HCT116 (cell line): ENCODE data around the gene GNAS. TPM values are rescaled to one million over a fixed set of nuclear protein-coding genes. Genes with fewer than 3 reads are reported as not detected.

ENCODE experiments used
- ATAC-seq: fragments of 200-7000 bp; cut with Tn5 transposase; 2 replicates; pipeline ENCODE4 v1.9.1; 2020; ENCODE audit warnings: mild to moderate bottlenecking, moderate library complexity
- BruUV-seq: library from RNA; stranded (reverse); fragments of 400-500 nt; replicated peaks from 2 replicates; lab custom pipeline; 2021; lab: Mats Ljungman, UMichigan
- CTCF ChIA-PET: fragments of 300-600 bp; sonication (Branson Sonifier 250); formaldehyde crosslinking; loops from one replicate; lab custom pipeline; 2021; ENCODE audit warnings: antibody characterized with exemption; lab: Charles Lee
- POLR2A ChIA-PET: fragments of 300-600, 350-600 bp; sonication (Branson Sonifier 250); formaldehyde crosslinking; loops from one replicate; lab custom pipeline; 2021; ENCODE audit warnings: antibody characterized with exemption; lab: Charles Lee
- RAD21 ChIA-PET, 2 experiments: fragments of 300-600 bp; sonication (Branson Sonifier 250); formaldehyde crosslinking; loops; one replicate each; lab custom pipeline; 2023; ENCODE audit warnings: low total read pairs in 2 of 2; ENCODE audit not compliant: uncharacterized antibody in 2 of 2, unreplicated experiment in 2 of 2, low non-redundant PET in 1 of 2; lab: Charles Lee
- DNase-seq: peaks from one replicate; pipeline ENCODE4 v3.0.0-alpha.2; 2010; ENCODE audit warnings: low read depth, low spot score
- H2AFZ ChIP-seq: fragments of 200-600 bp; shearing (Covaris generic), sonication (generic); 2 replicates; pipeline ENCODE4 v1.6.1; 2017; ENCODE audit warnings: low read depth, mixed run types, mixed read lengths, antibody characterized with exemption, low read length; ENCODE audit not compliant: poor library complexity, severe bottlenecking
- H3K27ac ChIP-seq: 2 replicates; pipeline ENCODE4 v1.5.1; 2012; ENCODE audit warnings: low read depth, low read length
- H3K27me3 ChIP-seq: fragments of 200-600 bp; sonication (generic); 2 replicates; pipeline ENCODE4 v1.6.1; 2016; ENCODE audit warnings: mixed run types, low read length, mixed read lengths; ENCODE audit not compliant: insufficient read depth
- H3K36me3 ChIP-seq, 2 experiments: fragments of 200-500 bp in 1 of 2; fragments of 200-600 bp in 1 of 2; sonication (Bioruptor generic) in 1 of 2; sonication (generic) in 1 of 2; 2 replicates each; pipeline versions ENCODE4 v1.5.1 to v1.6.1; 2014 to 2016; ENCODE audit warnings: low read length in 2 of 2, inconsistent platforms in 1 of 2, mixed read lengths in 1 of 2, mixed run types in 1 of 2; ENCODE audit not compliant: insufficient read depth in 2 of 2, control insufficient read depth in 1 of 2
- H3K4me1 ChIP-seq, 2 experiments: fragments of 200-600 bp in 1 of 2; sonication (generic) in 1 of 2; 2 replicates each; pipeline versions ENCODE4 v1.5.1 to v1.6.1; 2012 to 2017; ENCODE audit warnings: low read length in 2 of 2, inconsistent platforms in 1 of 2, mild to moderate bottlenecking in 1 of 2, mixed read lengths in 1 of 2, mixed run types in 1 of 2, moderate library complexity in 1 of 2; ENCODE audit not compliant: insufficient read depth in 2 of 2, control insufficient read depth in 1 of 2
- H3K4me2 ChIP-seq: fragments of 200-600 bp; sonication (generic); 2 replicates; pipeline ENCODE4 v1.6.1; 2017; ENCODE audit warnings: mixed run types, low read length, mixed read lengths
- H3K4me3 ChIP-seq, 2 experiments: fragments of 200-600 bp in 1 of 2; sonication (generic) in 1 of 2; replicated peaks in 1 of 2; 2 replicates each; pipeline ENCODE4 v1.5.1; 2011 to 2016; ENCODE audit warnings: low read length in 2 of 2, control low read depth in 1 of 2, low read depth in 1 of 2, mild to moderate bottlenecking in 1 of 2, mixed read lengths in 1 of 2, mixed run types in 1 of 2
- H3K79me2 ChIP-seq: fragments of 200-600 bp; sonication (generic); 2 replicates; pipeline ENCODE4 v1.6.1; 2017; ENCODE audit warnings: mild to moderate bottlenecking, mixed run types, low read length, moderate library complexity, mixed read lengths; ENCODE audit not compliant: insufficient read depth
- H3K9ac ChIP-seq: fragments of 200-600 bp; sonication (generic); 2 replicates; pipeline ENCODE4 v1.6.1; 2016; ENCODE audit warnings: low read length, mixed read lengths
- H3K9me2 ChIP-seq: fragments of 200-600 bp; sonication (generic), shearing (Covaris generic); 2 replicates; pipeline ENCODE4 v1.6.1; 2017; ENCODE audit warnings: mixed run types, mild to moderate bottlenecking, moderate library complexity; ENCODE audit not compliant: insufficient read depth
- H3K9me3 ChIP-seq, 2 experiments: fragments of 200-500 bp in 1 of 2; fragments of 200-600 bp in 1 of 2; sonication (Bioruptor generic) in 1 of 2; sonication (generic) in 1 of 2; 2 replicates each; pipeline ENCODE4 v1.6.1; 2014 to 2017; ENCODE audit warnings: low read length in 2 of 2, mixed read lengths in 2 of 2, inconsistent platforms in 1 of 2, low read depth in 1 of 2, mild to moderate bottlenecking in 1 of 2, mixed run types in 1 of 2, moderate library complexity in 1 of 2; ENCODE audit not compliant: control insufficient read depth in 1 of 2, insufficient read depth in 1 of 2
- H4K20me1 ChIP-seq: fragments of 200-600 bp; sonication (generic), shearing (Covaris generic); 2 replicates; pipeline ENCODE4 v1.6.1; 2017; ENCODE audit warnings: mixed run types, mild to moderate bottlenecking, moderate library complexity; ENCODE audit not compliant: insufficient read depth
- CEBPB ChIP-seq: IDR thresholded peaks from 2 replicates; pipeline ENCODE4 v1.6.1; 2012; ENCODE audit warnings: low read depth
- ELF1 ChIP-seq: IDR thresholded peaks from 2 replicates; pipeline ENCODE4 v1.6.1; 2012; ENCODE audit warnings: low read depth, borderline replicate concordance
- EZH2 ChIP-seq: fragments of 200-600 bp; sonication (generic); IDR thresholded peaks from 2 replicates; pipeline ENCODE4 v1.6.1; 2017; ENCODE audit warnings: antibody characterized with exemption, mixed run types
- EZH2phosphoT487 ChIP-seq: fragments of 200-600 bp; IDR thresholded peaks from 2 replicates; pipeline ENCODE4 v1.6.1; 2018; ENCODE audit warnings: antibody characterized with exemption, borderline replicate concordance
- FOSL1 ChIP-seq: IDR thresholded peaks from 2 replicates; pipeline ENCODE4 v1.6.1; 2012; ENCODE audit warnings: low read depth
- JUND ChIP-seq: IDR thresholded peaks from 2 replicates; pipeline ENCODE4 v1.6.1; 2012
- POLR2A ChIP-seq: IDR thresholded peaks from 2 replicates; pipeline ENCODE4 v1.7.0; 2011; ENCODE audit warnings: borderline replicate concordance; ENCODE audit not compliant: insufficient read depth, insufficient read length; ENCODE audit errors: extremely low read depth
- POLR2AphosphoS5 ChIP-seq: IDR thresholded peaks from 2 replicates; pipeline ENCODE4 v1.6.1; 2011; ENCODE audit warnings: mild to moderate bottlenecking, low read depth, low read length, moderate library complexity
- SIN3A ChIP-seq: IDR thresholded peaks from 2 replicates; pipeline ENCODE4 v1.6.1; 2012; ENCODE audit warnings: low read depth
- SP1 ChIP-seq: IDR thresholded peaks from 2 replicates; pipeline ENCODE4 v1.6.1; 2012; ENCODE audit warnings: low read depth
- SRF ChIP-seq: IDR thresholded peaks from 2 replicates; pipeline ENCODE4 v1.6.1; 2012; ENCODE audit warnings: low read depth
- TCF7L2 ChIP-seq: IDR thresholded peaks from 2 replicates; pipeline ENCODE4 v1.7.0; 2011; ENCODE audit warnings: borderline replicate concordance, inconsistent platforms; ENCODE audit not compliant: insufficient read depth, insufficient read length; ENCODE audit errors: extremely low read depth
- YY1 ChIP-seq: IDR thresholded peaks from 2 replicates; pipeline ENCODE4 v1.6.1; 2011; ENCODE audit warnings: low read length, low read depth, moderate library complexity, mild to moderate bottlenecking; ENCODE audit not compliant: insufficient replicate concordance; ENCODE audit errors: extremely low read depth
- ZFX ChIP-seq: fragments of 450-650 bp; IDR thresholded peaks from 2 replicates; pipeline ENCODE4 v1.6.1; 2017
- ZNF274 ChIP-seq: fragments of 200-500 bp; sonication (Bioruptor generic); IDR thresholded peaks from 2 replicates; pipeline ENCODE4 v1.6.1; 2014; ENCODE audit warnings: mild to moderate bottlenecking, low read depth, low read length, inconsistent platforms
- intact Hi-C: fragments of 100-400 bp; cut with micrococcal nuclease; formaldehyde crosslinking; loops from 2 replicates; pipeline ENCODE4 v1.10.0; 2022
- total RNA-seq: library from RNA; stranded (reverse); gene quantifications from one replicate; pipeline ENCODE4 v1.2.1, GENCODE V29; 2021; ENCODE audit not compliant: unreplicated experiment
- TF ChIP-seq, protein P1 (sequence below), 3 experiments: fragments of 200-600 bp in 1 of 3; sonication (generic) in 1 of 3; IDR thresholded peaks in 2 of 3; conservative IDR thresholded peaks in 1 of 3; 2 replicates each; pipeline ENCODE4 v1.5.1; 2012 to 2017; ENCODE audit warnings: low read depth in 2 of 3, low read length in 2 of 3, antibody characterized with exemption in 1 of 3, borderline replicate concordance in 1 of 3, control low read depth in 1 of 3, mild to moderate bottlenecking in 1 of 3, mixed read lengths in 1 of 3, mixed run types in 1 of 3, moderate library complexity in 1 of 3; ENCODE audit not compliant: insufficient read depth in 1 of 3
- TF ChIP-seq, protein P2 (sequence below): IDR thresholded peaks from 2 replicates; pipeline ENCODE4 v1.6.1; 2012
- TF ChIP-seq, protein P3 (sequence below): IDR thresholded peaks from 2 replicates; pipeline ENCODE4 v1.6.1; 2012; ENCODE audit warnings: low read depth
- TF ChIP-seq, protein P4 (sequence below): IDR thresholded peaks from 2 replicates; pipeline ENCODE4 v1.6.1; 2012

Gene GNAS
- total RNA-seq, 1 experiment from 2014 or later, result 699 TPM

DNA sequence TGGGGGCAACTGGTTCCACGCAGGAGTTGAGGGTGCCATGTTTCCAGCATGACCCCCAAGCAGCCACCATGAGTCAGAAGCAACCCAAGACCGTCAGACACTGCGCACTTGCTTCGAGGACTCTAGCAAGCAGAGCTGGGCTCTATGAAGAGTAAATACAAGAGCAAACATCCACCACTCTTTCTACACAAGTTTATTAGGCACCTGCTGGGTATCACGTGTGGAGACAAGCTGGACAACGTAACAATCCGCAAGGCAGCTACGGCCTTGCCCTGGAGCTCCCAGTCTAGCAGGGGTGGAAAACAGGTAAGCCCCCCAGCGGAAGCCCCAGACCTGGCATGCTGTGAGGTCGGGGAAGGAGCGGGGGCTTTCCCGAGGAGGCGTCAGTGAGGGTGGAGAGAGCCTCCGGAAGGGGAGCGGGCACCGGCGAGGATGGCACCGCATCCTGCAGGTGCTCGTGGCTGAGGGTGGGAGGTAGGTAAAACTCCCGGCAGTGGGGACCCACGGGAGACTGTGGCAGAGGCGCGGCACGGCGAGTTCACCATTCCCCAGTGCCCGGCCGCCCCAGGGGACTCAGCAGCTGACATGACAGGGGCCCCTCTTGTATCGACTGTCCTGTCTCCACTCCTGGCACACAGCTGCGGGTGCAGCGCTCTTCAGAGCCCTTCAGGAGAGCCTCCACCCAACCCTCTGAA is 35.4 kb upstream of the GNAS start:
- no peak for DNase-seq
- Histone ChIP-seq H3K27ac (no peak overlapping the region), H2AFZ (no peak overlapping the region), H3K9me2 (no peaks in the 10 kb centered on the region), H3K27me3 (no peaks in the 10 kb centered on the region), H3K9me3 (no peaks in the 10 kb centered on the region), H3K79me2 (no peaks in the 10 kb centered on the region), H3K9ac (no peak overlapping the region), H3K4me3 (no peak overlapping the region), H3K4me2 (no peak overlapping the region), H3K36me3 (no peaks in the 10 kb centered on the region), H4K20me1 (no peaks in the 10 kb centered on the region), H3K4me1 (no peaks in the 10 kb centered on the region)
- RAD21 ChIA-PET, result no interaction called here
- BruUV-seq, result no TSS peak
- CTCF ChIA-PET, result no interaction called here
- POLR2A ChIA-PET, result no interaction called here
- ATAC-seq, result no peak
- TF ChIP-seq FOSL1 (no peak), ZFX (no peak), ZNF274 (no peak), ELF1 (no peak), SIN3A (no peak), CEBPB (no peak), POLR2A (no peak), EZH2phosphoT487 (no peak), YY1 (no peak), POLR2AphosphoS5 (no peak), EZH2 (no peak), SP1 (no peak), SRF (no peak), TCF7L2 (no peak), JUND (no peak)
- TF ChIP-seq, protein P1, sequence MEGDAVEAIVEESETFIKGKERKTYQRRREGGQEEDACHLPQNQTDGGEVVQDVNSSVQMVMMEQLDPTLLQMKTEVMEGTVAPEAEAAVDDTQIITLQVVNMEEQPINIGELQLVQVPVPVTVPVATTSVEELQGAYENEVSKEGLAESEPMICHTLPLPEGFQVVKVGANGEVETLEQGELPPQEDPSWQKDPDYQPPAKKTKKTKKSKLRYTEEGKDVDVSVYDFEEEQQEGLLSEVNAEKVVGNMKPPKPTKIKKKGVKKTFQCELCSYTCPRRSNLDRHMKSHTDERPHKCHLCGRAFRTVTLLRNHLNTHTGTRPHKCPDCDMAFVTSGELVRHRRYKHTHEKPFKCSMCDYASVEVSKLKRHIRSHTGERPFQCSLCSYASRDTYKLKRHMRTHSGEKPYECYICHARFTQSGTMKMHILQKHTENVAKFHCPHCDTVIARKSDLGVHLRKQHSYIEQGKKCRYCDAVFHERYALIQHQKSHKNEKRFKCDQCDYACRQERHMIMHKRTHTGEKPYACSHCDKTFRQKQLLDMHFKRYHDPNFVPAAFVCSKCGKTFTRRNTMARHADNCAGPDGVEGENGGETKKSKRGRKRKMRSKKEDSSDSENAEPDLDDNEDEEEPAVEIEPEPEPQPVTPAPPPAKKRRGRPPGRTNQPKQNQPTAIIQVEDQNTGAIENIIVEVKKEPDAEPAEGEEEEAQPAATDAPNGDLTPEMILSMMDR (IDR thresholded peaks at IDR 0.05 in 2 of 3, conservative IDR thresholded peaks at IDR 0.05 in 1 of 3; ENCODE audit: borderline replicate concordance in 1 of 3, insufficient read depth in 1 of 3, low read depth in 2 of 3, low read length in 2 of 3), result no peak
- TF ChIP-seq, protein P2, sequence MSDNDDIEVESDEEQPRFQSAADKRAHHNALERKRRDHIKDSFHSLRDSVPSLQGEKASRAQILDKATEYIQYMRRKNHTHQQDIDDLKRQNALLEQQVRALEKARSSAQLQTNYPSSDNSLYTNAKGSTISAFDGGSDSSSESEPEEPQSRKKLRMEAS, result no peak
- TF ChIP-seq, protein P3, sequence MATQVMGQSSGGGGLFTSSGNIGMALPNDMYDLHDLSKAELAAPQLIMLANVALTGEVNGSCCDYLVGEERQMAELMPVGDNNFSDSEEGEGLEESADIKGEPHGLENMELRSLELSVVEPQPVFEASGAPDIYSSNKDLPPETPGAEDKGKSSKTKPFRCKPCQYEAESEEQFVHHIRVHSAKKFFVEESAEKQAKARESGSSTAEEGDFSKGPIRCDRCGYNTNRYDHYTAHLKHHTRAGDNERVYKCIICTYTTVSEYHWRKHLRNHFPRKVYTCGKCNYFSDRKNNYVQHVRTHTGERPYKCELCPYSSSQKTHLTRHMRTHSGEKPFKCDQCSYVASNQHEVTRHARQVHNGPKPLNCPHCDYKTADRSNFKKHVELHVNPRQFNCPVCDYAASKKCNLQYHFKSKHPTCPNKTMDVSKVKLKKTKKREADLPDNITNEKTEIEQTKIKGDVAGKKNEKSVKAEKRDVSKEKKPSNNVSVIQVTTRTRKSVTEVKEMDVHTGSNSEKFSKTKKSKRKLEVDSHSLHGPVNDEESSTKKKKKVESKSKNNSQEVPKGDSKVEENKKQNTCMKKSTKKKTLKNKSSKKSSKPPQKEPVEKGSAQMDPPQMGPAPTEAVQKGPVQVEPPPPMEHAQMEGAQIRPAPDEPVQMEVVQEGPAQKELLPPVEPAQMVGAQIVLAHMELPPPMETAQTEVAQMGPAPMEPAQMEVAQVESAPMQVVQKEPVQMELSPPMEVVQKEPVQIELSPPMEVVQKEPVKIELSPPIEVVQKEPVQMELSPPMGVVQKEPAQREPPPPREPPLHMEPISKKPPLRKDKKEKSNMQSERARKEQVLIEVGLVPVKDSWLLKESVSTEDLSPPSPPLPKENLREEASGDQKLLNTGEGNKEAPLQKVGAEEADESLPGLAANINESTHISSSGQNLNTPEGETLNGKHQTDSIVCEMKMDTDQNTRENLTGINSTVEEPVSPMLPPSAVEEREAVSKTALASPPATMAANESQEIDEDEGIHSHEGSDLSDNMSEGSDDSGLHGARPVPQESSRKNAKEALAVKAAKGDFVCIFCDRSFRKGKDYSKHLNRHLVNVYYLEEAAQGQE, result no peak
- TF ChIP-seq, protein P4, sequence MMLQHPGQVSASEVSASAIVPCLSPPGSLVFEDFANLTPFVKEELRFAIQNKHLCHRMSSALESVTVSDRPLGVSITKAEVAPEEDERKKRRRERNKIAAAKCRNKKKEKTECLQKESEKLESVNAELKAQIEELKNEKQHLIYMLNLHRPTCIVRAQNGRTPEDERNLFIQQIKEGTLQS, result no peak
- intact Hi-C loops, result no loop called here
